ENCODE measurements around the gene SECISBP2.

DNA sequence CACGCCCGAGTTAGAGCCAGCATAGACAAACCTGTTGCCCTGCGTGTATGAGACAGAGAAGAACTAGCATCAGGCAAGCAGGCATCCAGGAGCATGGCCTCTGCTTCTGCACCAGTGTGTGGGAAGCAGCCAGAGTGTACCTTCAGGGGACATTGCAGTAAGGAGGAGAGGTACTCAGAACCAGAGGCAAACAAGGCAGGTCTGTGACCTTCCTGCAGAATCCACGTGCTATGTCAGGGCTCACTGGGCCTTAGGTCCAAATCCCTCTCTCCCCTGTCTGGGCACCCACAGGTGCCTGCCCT, 63.0 kb downstream of the SECISBP2 start:
- TF ChIP-seq TAF1 (IDR thresholded peaks at IDR 0.05; ENCODE audit: borderline replicate concordance, low read depth, low read length) (no peak), POLR2A (IDR thresholded peaks at IDR 0.05; ENCODE audit: low read depth, low read length) (peak; percentile 24; the same call in 1 of the 2 replicates), POLR2AphosphoS5 (IDR thresholded peaks at IDR 0.05; ENCODE audit: low read depth, low read length) (peak; percentile 43; the same call in 1 of the 2 replicates)
